Central memory CD8-positive, alpha-beta T cell (primary cell): ENCODE measurements around the gene PHACTR1.

ENCODE experiments used
- ATAC-seq: fragments of 150-1000 bp; cut with Tn5 transposase; replicated peaks from 2 replicates; pipeline ENCODE4 v1.10.0; 2022; ENCODE audit warnings: mild to moderate bottlenecking, moderate FRiP score, moderate number of reproducible peaks; ENCODE audit not compliant: poor library complexity, severe bottlenecking; ENCODE audit errors: extremely low read depth
- DNase-seq, 2 donors: peaks; one replicate each; pipeline ENCODE4 v3.0.0; 2021; ENCODE audit warnings: low spot score in 2 of 2
- H3K27ac Mint-ChIP-seq: one replicate; pipeline ENCODE4 v1.8.0; 2022; ENCODE audit warnings: low read depth, mild to moderate bottlenecking, moderate library complexity, mixed read lengths
- H3K27me3 Mint-ChIP-seq: one replicate; pipeline ENCODE4 v1.8.0; 2022; ENCODE audit warnings: mixed read lengths
- H3K36me3 Mint-ChIP-seq: one replicate; pipeline ENCODE4 v1.8.0; 2022; ENCODE audit warnings: mild to moderate bottlenecking, moderate library complexity, mixed read lengths; ENCODE audit not compliant: insufficient read depth
- H3K4me1 Mint-ChIP-seq: one replicate; pipeline ENCODE4 v1.8.0; 2022; ENCODE audit warnings: mixed read lengths
- H3K4me3 Mint-ChIP-seq: one replicate; pipeline ENCODE4 v1.8.0; 2022; ENCODE audit warnings: mild to moderate bottlenecking, moderate library complexity, mixed read lengths
- H3K9me3 Mint-ChIP-seq: one replicate; pipeline ENCODE4 v1.8.0; 2022; ENCODE audit warnings: mixed read lengths

PHACTR1 gene

GRCh38 chr6:13286181-13286580, 569.6 kb downstream of the PHACTR1 start:
- no peak overlapping the region for H3K4me3 Mint-ChIP-seq
- no peak for DNase-seq
- peaks cover 2% of the 10 kb centered on the region for H3K36me3 Mint-ChIP-seq
- no peak overlapping the region for H3K27ac Mint-ChIP-seq
- H3K4me1 Mint-ChIP-seq: no peaks in the 10 kb centered on the region
- ATAC-seq: no peak
- peaks cover 5% of the 10 kb centered on the region for H3K9me3 Mint-ChIP-seq
- no peaks in the 10 kb centered on the region for H3K27me3 Mint-ChIP-seq

GRCh38 chr6:13287104-13287503, 570.5 kb downstream of the PHACTR1 start:
- no peaks in the 10 kb centered on the region for H3K4me1 Mint-ChIP-seq
- no peak for DNase-seq
- peaks cover 3% of the 10 kb centered on the region for H3K36me3 Mint-ChIP-seq
- no peak overlapping the region for H3K27ac Mint-ChIP-seq
- no peaks in the 10 kb centered on the region for H3K27me3 Mint-ChIP-seq
- no peak overlapping the region for H3K4me3 Mint-ChIP-seq
- peaks cover 5% of the 10 kb centered on the region for H3K9me3 Mint-ChIP-seq
- ATAC-seq: no peak

GRCh38 chr6:13288481-13288880, 571.9 kb downstream of the PHACTR1 start:
- Mint-ChIP-seq H3K27me3 (no peaks in the 10 kb centered on the region), H3K27ac (no peak overlapping the region), H3K36me3 (peaks cover 1% of the 10 kb centered on the region), H3K4me1 (no peaks in the 10 kb centered on the region), H3K9me3 (peaks cover 5% of the 10 kb centered on the region), H3K4me3 (no peak overlapping the region)
- no peak for ATAC-seq
- no peak for DNase-seq

- Mint-ChIP-seq H3K27ac (no peak overlapping the region), H3K9me3 (peaks cover 5% of the 10 kb centered on the region), H3K27me3 (no peaks in the 10 kb centered on the region), H3K4me1 (no peaks in the 10 kb centered on the region), H3K36me3 (peaks cover 4% of the 10 kb centered on the region), H3K4me3 (no peak overlapping the region)
- DNase-seq (no peak), ATAC-seq (no peak)
Observed at GRCh38 chr6:13288969-13289391, 572.4 kb downstream of the PHACTR1 start.

- Mint-ChIP-seq H3K4me1 (no peaks in the 10 kb centered on the region), H3K36me3 (peaks cover 8% of the 10 kb centered on the region), H3K27ac (no peak overlapping the region), H3K27me3 (no peaks in the 10 kb centered on the region), H3K4me3 (no peak overlapping the region), H3K9me3 (peaks cover 5% of the 10 kb centered on the region)
- ATAC-seq: no peak
- no peak for DNase-seq
Observed at GRCh38 chr6:13289789-13290318, 573.3 kb downstream of the PHACTR1 start.

- no peak overlapping the region for H3K4me3 Mint-ChIP-seq
- no peak for DNase-seq
Observed at GRCh38 chr6:13290335-13290734, 573.8 kb downstream of the PHACTR1 start.

GRCh38 chr6:13292774-13293173, 576.2 kb downstream of the PHACTR1 start:
- Mint-ChIP-seq H3K4me1 (no peaks in the 10 kb centered on the region), H3K36me3 (peaks cover 14% of the 10 kb centered on the region), H3K4me3 (no peak overlapping the region), H3K9me3 (no peaks in the 10 kb centered on the region), H3K27me3 (no peaks in the 10 kb centered on the region), H3K27ac (no peak overlapping the region)
- ATAC-seq: no peak
- DNase-seq: no peak

More at GRCh38 chr6:13290335-13290734, 573.8 kb downstream of the PHACTR1 start:
- Mint-ChIP-seq H3K27me3 (no peaks in the 10 kb centered on the region), H3K4me1 (no peaks in the 10 kb centered on the region), H3K36me3 (peaks cover 11% of the 10 kb centered on the region), H3K9me3 (peaks cover 5% of the 10 kb centered on the region), H3K27ac (no peak overlapping the region)
- ATAC-seq: no peak

- H3K4me1 Mint-ChIP-seq: no peaks in the 10 kb centered on the region
- peaks cover 16% of the 10 kb centered on the region for H3K36me3 Mint-ChIP-seq
- no peak for ATAC-seq
- no peak overlapping the region for H3K4me3 Mint-ChIP-seq
- no peaks in the 10 kb centered on the region for H3K27me3 Mint-ChIP-seq
- H3K27ac Mint-ChIP-seq: no peak overlapping the region
- no peaks in the 10 kb centered on the region for H3K9me3 Mint-ChIP-seq
- DNase-seq: no peak
Observed at GRCh38 chr6:13294499-13295069, 578.0 kb downstream of the PHACTR1 start.

- Mint-ChIP-seq H3K27me3 (no peaks in the 10 kb centered on the region), H3K4me1 (no peaks in the 10 kb centered on the region), H3K27ac (no peak overlapping the region), H3K9me3 (no peaks in the 10 kb centered on the region), H3K36me3 (peaks cover 16% of the 10 kb centered on the region), H3K4me3 (no peak overlapping the region)
- no peak for DNase-seq
- ATAC-seq: no peak
Observed at GRCh38 chr6:13295576-13295975, 579.0 kb downstream of the PHACTR1 start.

GRCh38 chr6:13296536-13296997, 580.0 kb downstream of the PHACTR1 start:
- no peak overlapping the region for H3K27ac Mint-ChIP-seq
- no peak overlapping the region for H3K4me3 Mint-ChIP-seq
- no peaks in the 10 kb centered on the region for H3K27me3 Mint-ChIP-seq
- H3K9me3 Mint-ChIP-seq: no peaks in the 10 kb centered on the region
- H3K36me3 Mint-ChIP-seq: peaks cover 16% of the 10 kb centered on the region
- no peak for ATAC-seq
- DNase-seq: no peak
- H3K4me1 Mint-ChIP-seq: no peaks in the 10 kb centered on the region

GRCh38 chr6:13297391-13297790, 580.8 kb downstream of the PHACTR1 start:
- Mint-ChIP-seq H3K4me3 (no peak overlapping the region), H3K4me1 (peaks cover 2% of the 10 kb centered on the region), H3K36me3 (peaks cover 15% of the 10 kb centered on the region), H3K27ac (no peak overlapping the region), H3K9me3 (no peaks in the 10 kb centered on the region), H3K27me3 (no peaks in the 10 kb centered on the region)
- DNase-seq (no peak), ATAC-seq (no peak)

GRCh38 chr6:13298446-13298845, 581.9 kb downstream of the PHACTR1 start:
- Mint-ChIP-seq H3K4me3 (no peak overlapping the region), H3K27ac (no peak overlapping the region), H3K36me3 (peaks cover 22% of the 10 kb centered on the region), H3K27me3 (no peaks in the 10 kb centered on the region), H3K4me1 (peaks cover 13% of the 10 kb centered on the region), H3K9me3 (no peaks in the 10 kb centered on the region)
- no peak for DNase-seq
- ATAC-seq: no peak

- Mint-ChIP-seq H3K9me3 (no peaks in the 10 kb centered on the region), H3K4me1 (peaks cover 20% of the 10 kb centered on the region), H3K27ac (no peak overlapping the region), H3K4me3 (no peak overlapping the region), H3K27me3 (no peaks in the 10 kb centered on the region), H3K36me3 (peaks cover 20% of the 10 kb centered on the region)
- DNase-seq: no peak
- ATAC-seq: no peak
Observed at GRCh38 chr6:13299403-13299821, 582.8 kb downstream of the PHACTR1 start.
